Vagina (tissue), 2 donors: ENCODE measurements around the gene FIZ1.

ENCODE experiments used
- POLR2A ChIP-seq, 2 donors: fragments of 450-650 bp; IDR thresholded peaks; one replicate each; pipeline ENCODE4 v1.6.1; 2017; ENCODE audit warnings: antibody characterized with exemption in 2 of 2, mild to moderate bottlenecking in 2 of 2, moderate library complexity in 2 of 2
- TF ChIP-seq, protein P1 (sequence below), 3 experiments: fragments of 450-650 bp in 2 of 3; fragments of 200-600 bp in 1 of 3; sonication (generic) in 1 of 3; IDR thresholded peaks; one replicate each; pipeline ENCODE4 v1.5.1; 2017 to 2019; ENCODE audit warnings: antibody characterized with exemption in 3 of 3, mild to moderate bottlenecking in 2 of 3, moderate library complexity in 2 of 3

DNA sequence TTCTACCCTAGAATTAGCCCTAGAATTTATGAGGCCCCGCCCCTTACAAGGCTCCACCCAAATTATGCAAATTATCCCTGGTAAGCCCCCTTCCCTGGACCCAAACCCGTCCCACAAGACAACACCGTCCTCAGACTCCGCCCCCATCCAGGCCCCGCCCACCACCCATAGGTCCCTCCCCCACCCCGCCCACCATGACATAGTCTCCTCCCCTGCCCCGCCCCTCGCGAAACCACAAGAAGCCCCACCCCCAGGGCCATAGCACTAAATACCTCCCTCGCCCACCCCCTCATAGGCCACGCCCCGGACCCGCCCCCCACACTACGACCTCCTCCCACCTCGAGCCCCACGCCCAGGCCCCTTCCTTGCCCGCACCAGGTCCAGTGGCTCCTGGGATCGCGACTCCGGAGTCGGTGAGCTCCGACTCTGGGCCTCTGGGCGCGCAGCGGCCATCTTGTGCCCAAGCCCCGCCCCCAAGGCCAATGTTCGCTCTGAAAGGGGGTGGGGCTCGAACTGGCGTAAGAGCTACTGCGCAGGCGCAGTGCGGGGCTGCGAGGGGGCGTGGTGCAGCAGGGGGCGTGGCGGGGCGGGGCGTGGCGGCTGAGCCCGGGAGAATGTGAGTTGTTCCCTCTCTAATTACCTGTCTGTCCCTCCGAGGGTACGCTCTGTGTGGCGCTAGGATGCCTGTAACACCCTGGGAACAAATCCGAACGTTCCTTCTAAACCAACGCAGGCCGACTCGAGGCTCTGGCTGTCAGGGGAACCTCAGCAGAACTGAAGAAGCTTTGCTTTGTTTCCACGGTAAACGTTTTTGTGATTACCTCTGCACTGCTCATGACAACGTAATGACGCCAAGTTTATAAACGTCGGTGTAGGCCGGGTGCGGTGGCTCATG is 25.0 kb upstream of the FIZ1 start, which contains the start of gene ZNF784:
- TF ChIP-seq, protein P1, sequence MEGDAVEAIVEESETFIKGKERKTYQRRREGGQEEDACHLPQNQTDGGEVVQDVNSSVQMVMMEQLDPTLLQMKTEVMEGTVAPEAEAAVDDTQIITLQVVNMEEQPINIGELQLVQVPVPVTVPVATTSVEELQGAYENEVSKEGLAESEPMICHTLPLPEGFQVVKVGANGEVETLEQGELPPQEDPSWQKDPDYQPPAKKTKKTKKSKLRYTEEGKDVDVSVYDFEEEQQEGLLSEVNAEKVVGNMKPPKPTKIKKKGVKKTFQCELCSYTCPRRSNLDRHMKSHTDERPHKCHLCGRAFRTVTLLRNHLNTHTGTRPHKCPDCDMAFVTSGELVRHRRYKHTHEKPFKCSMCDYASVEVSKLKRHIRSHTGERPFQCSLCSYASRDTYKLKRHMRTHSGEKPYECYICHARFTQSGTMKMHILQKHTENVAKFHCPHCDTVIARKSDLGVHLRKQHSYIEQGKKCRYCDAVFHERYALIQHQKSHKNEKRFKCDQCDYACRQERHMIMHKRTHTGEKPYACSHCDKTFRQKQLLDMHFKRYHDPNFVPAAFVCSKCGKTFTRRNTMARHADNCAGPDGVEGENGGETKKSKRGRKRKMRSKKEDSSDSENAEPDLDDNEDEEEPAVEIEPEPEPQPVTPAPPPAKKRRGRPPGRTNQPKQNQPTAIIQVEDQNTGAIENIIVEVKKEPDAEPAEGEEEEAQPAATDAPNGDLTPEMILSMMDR (IDR thresholded peaks at IDR 0.05): no peak
- peak in 1 of 2 donors; percentile 8 for TF ChIP-seq POLR2A (IDR thresholded peaks at IDR 0.05)
